Measurements from ENCODE around the gene TWF2.

Gene TWF2

DNA sequence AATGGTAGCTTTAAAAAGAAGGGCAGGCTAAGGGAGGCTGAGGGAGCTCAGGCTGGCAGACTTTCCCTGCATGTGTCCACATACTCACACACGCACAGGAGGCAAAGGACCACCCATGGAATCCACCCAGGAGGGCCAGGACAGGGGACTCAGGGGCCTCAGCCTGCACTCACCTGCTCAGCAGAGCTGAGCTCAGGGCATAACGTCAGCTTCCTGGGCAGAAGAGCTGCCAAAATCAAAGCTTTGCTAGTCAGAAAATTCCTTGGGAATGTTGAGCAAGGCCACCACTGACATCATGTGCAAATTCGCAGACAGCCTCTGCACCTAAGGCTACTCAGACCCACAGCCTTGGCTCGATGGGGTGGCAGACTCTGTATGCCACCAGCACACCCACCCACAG is 57.4 kb downstream of the TWF2 start:
- no peak for DNase-seq (ENCODE audit: low read depth)
